GM04503 (cell line): ENCODE results near the gene ESF1.

Experiments used
- DNase-seq: peaks from one replicate; pipeline ENCODE4 v3.0.0-alpha.2; 2012; ENCODE audit warnings: low read depth

The ESF1 gene

DNA sequence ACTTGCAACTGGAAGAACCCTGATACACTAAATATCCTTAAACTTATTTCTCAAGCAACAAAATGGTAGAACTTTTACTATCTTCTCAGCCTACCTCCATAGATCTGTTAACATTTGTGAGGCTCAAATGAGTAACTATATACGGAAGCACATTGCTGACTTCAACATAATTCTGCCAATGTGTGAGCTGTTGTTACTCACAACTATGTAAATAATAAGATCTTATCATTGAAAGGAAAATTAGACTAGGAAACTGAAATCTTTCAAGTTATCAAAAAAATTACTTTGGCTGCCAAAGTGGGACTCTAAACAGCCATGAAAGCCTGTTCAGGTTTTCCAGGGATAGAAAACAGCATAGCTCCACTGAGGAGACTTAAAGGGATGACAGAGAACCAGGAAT, 105.8 kb downstream of the ESF1 start:
- no peak for DNase-seq

DNA sequence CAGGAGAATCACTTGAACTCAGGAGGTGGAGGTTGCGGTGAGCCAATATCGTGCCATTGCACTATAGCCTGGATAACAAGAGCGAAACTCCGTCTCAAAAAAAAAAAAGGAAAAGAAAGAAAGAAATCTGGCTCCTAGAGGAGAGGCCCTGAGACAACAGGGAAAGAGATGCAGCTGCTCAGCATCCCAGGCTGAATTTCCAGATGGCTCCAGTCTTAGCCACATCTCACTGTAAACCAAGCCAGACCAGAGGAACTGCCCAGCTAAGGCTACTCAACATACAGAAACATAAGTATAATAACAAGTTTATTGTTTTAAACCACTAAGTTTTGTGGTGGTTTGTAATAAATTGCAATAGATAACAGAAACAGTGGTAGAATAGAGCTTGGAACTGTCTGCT, 107.5 kb downstream of the ESF1 start:
- no peak for DNase-seq

DNA sequence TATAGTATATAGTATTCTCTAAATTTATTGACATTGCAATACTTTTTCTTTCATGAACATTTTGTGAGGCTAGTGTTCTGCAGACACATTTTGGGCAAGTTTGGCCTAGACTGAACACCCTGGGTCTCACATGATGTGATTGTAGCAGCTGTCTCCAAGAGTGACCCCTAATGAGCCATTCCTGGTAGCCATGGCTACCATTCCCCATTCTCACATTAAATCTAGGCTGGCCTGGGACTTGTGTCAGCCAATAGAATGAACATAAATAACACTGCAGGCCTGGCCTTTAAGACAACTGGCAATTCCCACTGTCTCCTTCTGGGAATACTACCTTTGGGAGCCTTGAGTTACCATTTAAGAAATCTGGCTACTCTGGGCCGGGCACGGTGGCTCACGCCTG, 108.0 kb downstream of the ESF1 start:
- DNase-seq: no peak

DNA sequence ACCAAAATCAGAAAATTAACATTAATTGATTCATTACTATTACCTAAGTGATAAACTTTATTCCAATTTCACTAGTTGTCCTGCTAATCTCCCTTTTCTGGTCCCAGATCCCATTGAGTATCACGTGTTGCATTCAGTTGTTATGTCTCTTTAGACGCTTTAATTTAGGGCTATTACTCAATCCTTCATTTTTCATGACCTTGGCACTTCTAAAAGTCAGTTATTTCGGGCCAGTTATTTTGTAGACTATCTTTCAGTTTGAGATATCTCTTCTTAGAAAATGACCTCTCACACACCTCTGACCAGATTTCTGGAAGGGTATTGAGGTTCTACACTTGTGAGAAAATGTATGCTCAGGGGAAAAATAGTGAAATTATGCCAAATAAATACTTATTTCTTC, 112.0 kb downstream of the ESF1 start:
- DNase-seq: no peak

DNA sequence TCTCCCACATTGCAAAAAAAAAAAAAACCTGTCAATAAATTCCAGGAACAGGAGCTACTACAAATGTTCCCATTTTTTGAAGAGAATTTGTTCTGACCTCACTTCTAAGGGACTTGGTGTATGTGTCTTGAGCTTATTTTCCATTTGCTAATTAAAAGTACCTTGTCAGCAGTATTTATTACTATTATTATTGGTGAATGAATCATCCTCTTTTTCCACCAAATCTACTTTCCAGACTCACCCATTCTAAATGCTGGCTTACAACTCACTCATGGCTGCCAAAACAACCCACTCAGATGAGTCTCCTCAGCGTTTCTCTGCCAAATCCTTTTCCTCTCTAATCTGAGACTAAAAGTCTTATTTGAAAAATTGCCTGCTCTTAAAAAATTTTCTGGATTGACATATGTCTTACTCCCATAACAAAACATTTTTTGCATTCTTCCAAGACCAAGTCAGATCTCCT, 112.8 kb downstream of the ESF1 start:
- DNase-seq: peak; percentile 48

DNA sequence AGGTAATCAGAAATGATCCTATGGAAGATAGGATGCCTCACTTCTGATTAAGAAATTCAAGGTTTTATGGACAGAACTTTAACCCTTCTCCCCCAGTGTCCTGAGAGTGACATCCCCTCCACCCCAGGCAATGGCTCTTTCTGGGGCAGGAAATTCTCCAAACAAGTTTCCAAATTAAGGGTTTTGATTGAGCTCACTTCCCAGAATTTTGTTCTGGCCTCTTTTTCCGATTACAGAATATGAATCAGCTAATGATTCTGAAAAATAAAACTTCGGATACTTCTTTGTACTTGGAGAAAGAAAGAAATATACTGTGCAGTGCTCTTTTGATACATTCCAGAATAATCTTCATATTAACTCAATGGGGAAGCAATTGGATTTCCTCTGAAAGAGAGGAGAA, 113.2 kb downstream of the ESF1 start:
- no peak for DNase-seq

DNA sequence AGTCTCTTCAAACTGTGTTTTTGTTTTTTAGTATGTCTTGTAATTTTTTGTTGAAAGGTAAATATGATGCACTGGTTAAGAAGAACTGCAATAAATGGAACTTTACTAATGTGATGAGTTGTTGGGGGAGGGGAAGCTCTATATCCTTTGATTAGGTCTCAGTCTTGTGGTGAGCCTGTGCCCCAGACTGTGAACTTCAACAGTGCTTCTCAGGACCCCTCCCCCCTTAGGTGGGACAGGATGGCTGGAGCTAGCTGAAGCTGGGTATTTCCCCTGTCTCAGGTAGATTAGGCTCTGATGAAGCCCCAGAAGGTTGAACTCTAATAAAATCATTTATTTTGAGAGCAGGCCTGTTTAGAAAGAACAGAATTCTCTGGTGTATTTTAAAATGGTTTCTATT, 114.6 kb downstream of the ESF1 start:
- no peak for DNase-seq

DNA sequence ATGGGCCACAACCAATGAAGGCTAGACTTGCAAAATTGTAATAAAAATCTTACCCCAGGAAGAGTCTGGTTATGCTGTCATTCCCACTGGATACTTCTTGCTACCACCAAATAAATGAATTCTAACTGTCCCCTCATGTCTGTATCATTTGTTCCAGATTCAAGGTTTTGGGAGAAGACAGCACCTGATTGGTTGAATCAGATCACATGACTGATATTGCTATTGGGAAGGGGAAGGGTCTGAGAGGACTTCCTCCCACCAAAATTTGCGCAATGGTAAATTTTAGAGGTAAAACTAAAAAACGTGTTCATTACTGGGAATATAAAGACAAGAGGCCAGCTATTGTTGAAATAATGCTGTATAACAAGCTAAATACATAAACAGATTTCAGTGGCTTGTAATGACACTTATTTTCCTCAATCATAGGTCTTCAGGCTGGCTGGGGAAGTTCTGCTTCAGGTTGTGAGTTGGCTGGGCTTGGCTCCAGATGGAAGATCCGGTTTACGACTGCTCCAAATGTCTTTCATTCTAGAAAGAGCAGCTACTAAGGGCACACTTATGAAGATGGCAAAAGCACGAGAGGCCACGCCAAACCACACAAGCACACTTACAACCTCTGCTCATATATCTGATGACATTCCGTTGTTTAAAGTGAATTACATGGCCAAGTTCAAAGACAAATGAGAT, 118.9 kb downstream of the ESF1 start:
- no peak for DNase-seq
